Measurements from ENCODE around the gene RUBCNL. TPM values are rescaled to one million over a fixed set of nuclear protein-coding genes. Genes with fewer than 3 reads are reported as not detected.

The RUBCNL gene
- total RNA-seq, 2 donors from 2014 or later: 2.1 to 2.3 TPM

- Histone ChIP-seq H3K4me3 (no peak overlapping the region), H3K36me3 (replicated peaks in 1 of 2; ENCODE audit: insufficient read depth in 1 of 2, low read depth in 2 of 2) (no peaks in the 10 kb centered on the region), H3K27me3 (no peaks in the 10 kb centered on the region), H3K9me3 (no peaks in the 10 kb centered on the region), H3K27ac (peak overlapping the region in 1 of 4 donors; percentile 35), H3K4me1 (peaks cover 13% of the 10 kb centered on the region)
- intact Hi-C loops (cut with DNase I): no loop called here
- DNase-seq (no peak), ATAC-seq (no peak)
- WGBS, 2 donors: 60 to 100% methylated on average over 1 of the region's 1 CpG
- peak in 1 of 3 donors; percentile 11 for TF ChIP-seq POLR2A (IDR thresholded peaks at IDR 0.05)
- TF ChIP-seq, protein P1, sequence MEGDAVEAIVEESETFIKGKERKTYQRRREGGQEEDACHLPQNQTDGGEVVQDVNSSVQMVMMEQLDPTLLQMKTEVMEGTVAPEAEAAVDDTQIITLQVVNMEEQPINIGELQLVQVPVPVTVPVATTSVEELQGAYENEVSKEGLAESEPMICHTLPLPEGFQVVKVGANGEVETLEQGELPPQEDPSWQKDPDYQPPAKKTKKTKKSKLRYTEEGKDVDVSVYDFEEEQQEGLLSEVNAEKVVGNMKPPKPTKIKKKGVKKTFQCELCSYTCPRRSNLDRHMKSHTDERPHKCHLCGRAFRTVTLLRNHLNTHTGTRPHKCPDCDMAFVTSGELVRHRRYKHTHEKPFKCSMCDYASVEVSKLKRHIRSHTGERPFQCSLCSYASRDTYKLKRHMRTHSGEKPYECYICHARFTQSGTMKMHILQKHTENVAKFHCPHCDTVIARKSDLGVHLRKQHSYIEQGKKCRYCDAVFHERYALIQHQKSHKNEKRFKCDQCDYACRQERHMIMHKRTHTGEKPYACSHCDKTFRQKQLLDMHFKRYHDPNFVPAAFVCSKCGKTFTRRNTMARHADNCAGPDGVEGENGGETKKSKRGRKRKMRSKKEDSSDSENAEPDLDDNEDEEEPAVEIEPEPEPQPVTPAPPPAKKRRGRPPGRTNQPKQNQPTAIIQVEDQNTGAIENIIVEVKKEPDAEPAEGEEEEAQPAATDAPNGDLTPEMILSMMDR (IDR thresholded peaks at IDR 0.05): no peak
These were observed 45.8 kb downstream of the RUBCNL start for GRCh38 chr13:46341112-46341711.

GRCh38 chr13:46340631-46341111 lies 46.4 kb downstream of the RUBCNL start:
- intact Hi-C loops (cut with DNase I): no loop called here
- no peak overlapping the region for H3K4me3 ChIP-seq
- no peaks in the 10 kb centered on the region for H3K9me3 ChIP-seq
- H3K4me1 ChIP-seq: peaks cover 8% of the 10 kb centered on the region
- H3K27ac ChIP-seq: peak overlapping the region in 1 of 4 donors; percentile 35
- H3K27me3 ChIP-seq: no peaks in the 10 kb centered on the region
- no peaks in the 10 kb centered on the region for H3K36me3 ChIP-seq (replicated peaks in 1 of 2; ENCODE audit: insufficient read depth in 1 of 2, low read depth in 2 of 2)
- ATAC-seq: no peak
- 93% methylated on average over 3 of the region's 3 CpGs for WGBS, 2 donors
- no peak for TF ChIP-seq POLR2A (IDR thresholded peaks at IDR 0.05)
- TF ChIP-seq, protein P1 (IDR thresholded peaks at IDR 0.05): no peak
- no peak for DNase-seq

- TF ChIP-seq, protein P1 (IDR thresholded peaks at IDR 0.05): no peak
- no peak for TF ChIP-seq POLR2A (IDR thresholded peaks at IDR 0.05)
- ATAC-seq: no peak
- intact Hi-C loops (cut with DNase I): no loop called here
- no peaks in the 10 kb centered on the region for H3K9me3 ChIP-seq
- no peaks in the 10 kb centered on the region for H3K36me3 ChIP-seq (replicated peaks in 1 of 2; ENCODE audit: insufficient read depth in 1 of 2, low read depth in 2 of 2)
- no peaks in the 10 kb centered on the region for H3K27me3 ChIP-seq
- H3K27ac ChIP-seq: no peak overlapping the region
- 94 to 100% methylated on average over 1 of the region's 1 CpG for WGBS, 2 donors
- no peak overlapping the region for H3K4me3 ChIP-seq
- peaks cover 1% of the 10 kb centered on the region for H3K4me1 ChIP-seq
- no peak for DNase-seq
These were observed 47.0 kb downstream of the RUBCNL start for GRCh38 chr13:46340011-46340410.

DNA sequence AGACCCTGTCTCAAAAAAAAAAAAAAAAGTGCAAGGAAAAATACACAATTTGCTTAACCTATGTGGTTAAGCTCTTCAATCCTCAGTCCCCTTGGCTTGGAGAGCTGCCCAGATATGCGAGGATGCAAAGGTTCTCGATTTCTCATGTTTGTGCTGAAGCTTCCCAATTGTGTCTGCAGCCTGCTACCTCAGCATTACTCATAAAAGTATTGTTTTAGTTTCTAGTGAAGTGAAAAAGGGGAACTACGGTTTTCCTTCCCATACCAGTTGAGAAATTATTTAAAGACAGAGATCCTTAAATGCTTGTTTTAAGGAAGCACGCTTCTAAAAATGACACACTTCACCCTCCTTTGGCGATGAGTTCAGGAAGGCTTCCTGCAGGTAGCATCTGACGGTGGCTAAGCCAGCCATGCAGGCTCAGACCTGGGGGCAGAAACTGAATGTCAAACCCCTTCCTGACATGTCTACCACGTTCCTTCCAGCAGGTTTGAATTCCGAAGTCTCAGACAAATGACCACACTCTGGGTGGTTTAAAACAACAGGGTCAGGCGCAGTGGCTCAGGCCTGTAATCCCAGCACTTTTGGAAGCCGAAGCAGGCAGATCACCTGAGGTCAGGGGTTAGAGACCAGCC lies 47.9 kb downstream of the RUBCNL start:
- H3K27me3 ChIP-seq: no peaks in the 10 kb centered on the region
- intact Hi-C loops (cut with DNase I): no loop called here
- DNase-seq (peak in 2 of 4 donors; percentile 13 to 71), ATAC-seq (no peak)
- H3K9me3 ChIP-seq: no peaks in the 10 kb centered on the region
- no peaks in the 10 kb centered on the region for H3K36me3 ChIP-seq (replicated peaks in 1 of 2; ENCODE audit: insufficient read depth in 1 of 2, low read depth in 2 of 2)
- TF ChIP-seq POLR2A (IDR thresholded peaks at IDR 0.05): no peak
- TF ChIP-seq, protein P1 (IDR thresholded peaks at IDR 0.05): no peak
- H3K4me1 ChIP-seq: no peaks in the 10 kb centered on the region
- H3K27ac ChIP-seq: no peak overlapping the region
- H3K4me3 ChIP-seq: no peak overlapping the region
- WGBS, 2 donors: 72 to 81% methylated on average over 10 of the region's 10 CpGs

Measured in body of pancreas (tissue), 4 donors.